Stimulated activated CD8-positive, alpha-beta memory T cell treated with anti-CD3 and anti-CD28 coated beads, Interleukin-2, amount 100 ng/mL, for 1 hour (primary cell): ENCODE data around the gene LRRTM4.

Experiments
- DNase-seq, 2 donors: peaks; one replicate each; pipeline ENCODE4 v3.0.0-alpha.2; 2020; ENCODE audit warnings: low read depth in 2 of 2

LRRTM4 gene

GRCh38 chr2:76998704-76999103 is 523.5 kb downstream of the LRRTM4 start:
- no peak for DNase-seq

- no peak for DNase-seq
These were observed 524.0 kb downstream of the LRRTM4 start for GRCh38 chr2:76998152-76998551.

DNA sequence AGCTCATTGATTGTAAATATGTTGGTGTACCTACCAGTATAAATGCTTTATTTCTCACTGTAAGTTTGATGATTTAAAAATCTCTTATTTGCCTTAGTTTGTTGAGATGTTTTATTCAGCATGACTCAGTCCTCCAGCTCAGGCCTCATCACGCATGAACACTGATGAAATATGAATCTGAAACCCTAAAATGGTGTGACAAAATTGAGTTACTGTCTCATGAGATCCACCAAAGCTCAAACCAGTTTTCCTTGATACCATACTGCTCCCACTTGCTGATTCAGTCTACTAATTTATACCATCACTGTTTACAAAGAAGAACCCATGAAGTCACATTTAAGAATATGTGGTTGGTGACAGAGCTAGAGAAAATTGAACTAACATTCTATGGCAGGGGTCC is 524.9 kb downstream of the LRRTM4 start:
- no peak for DNase-seq

DNA sequence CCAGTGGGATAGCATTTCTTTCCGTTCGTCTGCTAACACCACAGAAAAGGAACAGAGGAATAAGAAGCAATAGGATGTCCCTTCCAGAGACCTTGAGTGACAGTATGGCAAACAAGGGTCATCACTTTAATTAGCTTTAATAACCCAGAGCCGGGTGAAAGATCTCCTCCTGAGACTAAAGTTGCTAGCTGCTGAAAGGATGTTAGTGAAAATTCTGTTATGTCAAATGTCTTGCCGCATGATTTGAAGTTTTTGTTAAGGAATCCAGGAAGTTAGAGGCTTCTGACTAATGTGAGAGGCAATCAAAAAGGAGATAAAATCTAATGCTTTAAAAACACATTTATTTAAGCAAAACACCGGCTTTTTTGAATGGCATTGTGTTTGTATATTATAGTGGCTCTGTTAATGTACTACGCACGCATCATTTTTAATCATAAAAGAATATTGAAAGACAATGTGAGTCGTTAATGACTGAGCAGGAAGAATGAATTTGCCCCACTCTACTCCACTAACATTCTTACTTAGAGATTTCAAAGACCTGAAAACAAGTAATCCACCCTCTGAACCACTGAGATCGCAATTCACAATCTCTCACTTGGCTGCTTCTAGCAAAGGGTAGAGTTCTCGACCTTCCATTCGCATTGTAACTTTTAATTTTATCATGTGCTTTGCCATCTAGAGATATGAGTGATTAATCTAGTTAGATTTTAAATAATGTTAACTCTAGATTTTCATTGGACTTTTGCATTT is 536.6 kb downstream of the LRRTM4 start:
- DNase-seq: no peak

DNA sequence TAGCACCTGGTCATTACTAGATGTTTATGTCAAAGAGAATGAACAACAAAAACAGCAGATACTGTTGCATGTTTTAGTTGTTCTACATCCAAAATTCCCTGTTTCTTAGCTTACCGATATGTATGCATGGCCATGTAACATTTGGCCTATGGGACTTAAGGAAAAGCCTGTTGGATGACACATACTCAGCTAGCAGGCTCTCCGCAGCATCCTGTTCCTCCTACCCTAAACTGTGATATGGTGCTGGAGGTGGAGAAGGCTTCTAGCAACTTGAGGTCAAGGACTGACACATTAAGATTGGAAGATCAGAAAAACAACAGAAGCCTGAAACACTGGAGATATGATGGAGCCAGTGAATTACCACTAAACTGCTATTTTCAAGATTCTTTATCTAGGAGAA is 537.8 kb downstream of the LRRTM4 start:
- DNase-seq: no peak

GRCh38 chr2:76980067-76980787 is 541.9 kb downstream of the LRRTM4 start:
- DNase-seq: no peak

- DNase-seq: no peak
These were observed 544.1 kb downstream of the LRRTM4 start for GRCh38 chr2:76977846-76978727.

DNA sequence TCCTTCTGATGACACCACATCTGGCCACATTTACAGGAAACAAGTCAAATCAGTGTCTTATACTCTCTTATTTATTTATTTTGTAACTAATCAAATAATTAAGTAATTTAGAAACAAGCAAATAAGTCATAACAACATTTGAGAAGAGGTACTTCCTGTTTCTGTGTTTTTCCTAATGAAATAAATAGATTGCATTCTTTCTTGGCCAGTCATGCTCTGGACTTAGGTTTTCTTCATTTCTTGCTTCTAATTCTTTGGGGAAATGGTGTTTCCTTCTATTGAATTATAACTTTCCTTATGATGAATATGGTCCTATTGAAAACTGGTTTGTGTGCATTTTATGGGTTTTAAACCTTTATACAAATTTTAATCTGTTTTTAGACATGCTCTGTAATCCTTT is 546.4 kb downstream of the LRRTM4 start:
- no peak for DNase-seq

GRCh38 chr2:76973610-76974009 is 548.6 kb downstream of the LRRTM4 start:
- DNase-seq: no peak

DNA sequence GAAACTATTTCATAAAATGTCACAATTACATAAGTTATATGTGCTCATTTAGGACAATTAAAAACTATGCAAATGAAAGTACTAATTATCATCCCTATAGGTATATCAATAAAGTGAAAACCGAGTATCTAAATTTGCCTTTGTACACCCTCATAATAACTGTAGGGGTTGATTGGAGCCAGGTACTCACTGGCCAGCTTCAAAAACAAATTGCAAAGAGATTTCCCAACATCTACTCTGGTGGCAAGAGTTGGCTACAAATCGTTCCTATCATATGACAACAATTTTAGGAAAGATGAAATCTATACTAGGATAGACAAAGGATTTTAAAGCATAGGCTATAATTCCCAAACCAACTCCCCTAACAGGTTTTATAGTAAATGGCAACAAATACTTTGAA is 556.4 kb downstream of the LRRTM4 start:
- no peak for DNase-seq

- DNase-seq: no peak
These were observed 563.4 kb downstream of the LRRTM4 start for GRCh38 chr2:76958749-76959148.

DNA sequence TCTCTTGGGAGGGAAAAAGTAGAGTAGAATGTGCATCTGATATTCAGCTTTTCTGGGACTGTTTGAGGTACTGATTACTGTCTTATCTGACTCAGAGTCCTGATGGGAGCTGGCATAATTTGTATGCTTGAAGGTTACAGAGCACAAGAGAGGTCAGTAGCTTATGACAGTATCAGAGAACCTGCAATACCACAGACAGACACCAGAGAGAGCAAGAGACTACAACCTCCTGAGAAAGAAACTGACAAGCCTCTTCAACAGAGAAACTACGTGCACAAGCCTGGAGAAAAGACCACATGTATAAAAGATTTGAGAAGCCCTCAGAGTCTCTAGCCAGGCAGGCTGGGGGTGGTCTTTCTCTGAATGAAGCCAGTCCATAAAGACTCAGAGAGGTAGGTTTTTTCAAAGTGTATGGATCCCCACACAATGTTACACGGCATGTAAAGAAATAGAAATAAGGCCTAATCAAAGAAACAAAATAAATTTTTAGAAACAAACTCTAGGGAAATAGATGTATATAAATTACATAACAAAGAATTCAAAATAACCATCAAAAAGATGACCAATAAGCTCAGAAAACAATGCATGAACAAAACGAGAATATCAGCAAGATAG is 568.3 kb downstream of the LRRTM4 start:
- DNase-seq: no peak

GRCh38 chr2:76946631-76947145 is 575.5 kb downstream of the LRRTM4 start:
- no peak for DNase-seq

DNA sequence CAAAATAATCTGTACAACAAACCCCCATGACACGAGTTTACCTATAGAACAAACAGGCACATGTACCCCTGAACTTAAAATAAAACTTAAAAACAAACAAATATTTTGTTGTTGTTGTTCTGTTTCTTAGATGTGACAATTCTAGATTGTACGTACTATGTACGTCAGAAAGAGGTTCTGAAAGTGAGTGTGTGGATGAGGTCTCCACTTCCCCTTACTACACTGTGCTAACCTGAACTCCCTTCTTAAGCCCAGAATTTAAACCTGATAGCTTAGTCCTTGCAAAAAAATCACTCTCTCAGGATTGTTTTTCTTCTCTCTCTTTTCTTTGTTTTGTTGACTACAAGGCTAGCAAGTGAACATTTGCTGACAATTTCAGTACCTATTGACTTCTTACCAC is 581.6 kb downstream of the LRRTM4 start:
- DNase-seq: no peak

- DNase-seq: no peak
These were observed 584.0 kb downstream of the LRRTM4 start for GRCh38 chr2:76938153-76938552.

DNA sequence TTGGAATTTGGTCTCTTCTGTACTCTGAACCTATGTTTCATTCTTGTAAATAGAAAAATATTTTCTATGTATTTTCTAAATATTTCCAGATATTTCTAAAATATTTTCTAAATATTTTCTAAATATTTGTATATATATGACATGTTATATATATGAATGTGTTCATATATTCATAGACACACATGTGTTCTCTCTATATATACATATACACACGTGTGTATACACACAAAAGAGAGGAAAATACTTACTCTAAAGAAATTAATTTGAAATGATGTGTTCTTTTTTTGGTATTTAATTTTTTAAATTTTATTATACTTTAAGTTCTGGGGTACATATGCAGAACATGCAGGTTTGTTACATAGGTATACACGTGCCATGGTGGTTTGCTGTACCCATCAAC is 589.6 kb downstream of the LRRTM4 start:
- no peak for DNase-seq

- no peak for DNase-seq
These were observed 592.0 kb downstream of the LRRTM4 start for GRCh38 chr2:76930056-76930744.

GRCh38 chr2:76928026-76928425 is 594.1 kb downstream of the LRRTM4 start:
- no peak for DNase-seq

- no peak for DNase-seq
These were observed 601.2 kb downstream of the LRRTM4 start for GRCh38 chr2:76921006-76921405.

DNA sequence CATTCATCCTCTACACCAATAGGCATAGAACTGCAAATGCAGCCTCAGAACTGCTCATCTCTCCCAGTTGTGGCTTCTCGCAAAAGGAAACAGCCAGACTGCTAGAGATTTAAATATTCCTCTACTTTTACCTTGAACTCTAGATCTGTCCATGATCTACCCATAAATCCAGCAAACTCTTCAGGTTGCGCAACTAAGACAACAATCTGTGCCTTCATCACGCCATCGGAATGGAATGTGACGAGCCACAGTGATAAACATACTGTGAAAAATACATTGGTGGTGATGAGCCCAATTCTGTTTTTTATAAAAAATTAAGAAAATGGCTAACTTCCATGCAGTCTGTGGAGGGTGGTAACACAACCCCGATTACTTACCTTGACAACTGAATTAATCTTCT is 626.7 kb downstream of the LRRTM4 start:
- DNase-seq: no peak

GRCh38 chr2:76870581-76870980 is 651.6 kb downstream of the LRRTM4 start:
- DNase-seq: no peak
